PC-9 (cell line): ENCODE measurements around the gene SYMPK.

Experiments used
- CTCF ChIP-seq: fragments of 200-600 bp; sonication (generic); conservative IDR thresholded peaks from 2 replicates; pipeline ENCODE4 v1.6.1; 2017; ENCODE audit warnings: mixed run types, antibody characterized with exemption, mild to moderate bottlenecking, moderate library complexity
- EZH2 ChIP-seq: fragments of 200-600 bp; sonication (generic); IDR thresholded peaks from 2 replicates; pipeline ENCODE4 v1.8.0; 2017; ENCODE audit warnings: antibody characterized with exemption, low read depth

- no peak for TF ChIP-seq EZH2
- peak; percentile 95 for TF ChIP-seq CTCF
Observed at GRCh38 chr19:45798995-45799517, 63.9 kb downstream of the SYMPK start.
